Caco-2 (cell line): ENCODE results near the gene SEPTIN11. TPM values are rescaled to one million over a fixed set of nuclear protein-coding genes. Genes with fewer than 3 reads are reported as not detected.

Experiments used
- BruUV-seq: library from RNA; stranded (reverse); fragments of 400-500 nt; replicated peaks from 2 replicates; lab custom pipeline; 2021; lab: Mats Ljungman, UMichigan
- CTCF ChIA-PET: fragments of 300-600 bp; sonication (Branson Sonifier 250); formaldehyde crosslinking; loops from one replicate; lab custom pipeline; 2022; ENCODE audit warnings: antibody characterized with exemption; lab: Charles Lee
- POLR2A ChIA-PET: fragments of 300-600 bp; sonication (Branson Sonifier 250); formaldehyde crosslinking; loops from one replicate; lab custom pipeline; 2022; ENCODE audit warnings: antibody characterized with exemption; lab: Charles Lee
- DNase-seq, 2 experiments: peaks; one replicate each; pipeline versions ENCODE4 v3.0.0 to v3.0.0-alpha.2; 2020 to 2022
- H3K27me3 ChIP-seq: replicated peaks from 2 replicates; pipeline ENCODE4 v1.6.0; 2011; ENCODE audit warnings: low read length; ENCODE audit not compliant: control insufficient read depth, insufficient read depth
- H3K36me3 ChIP-seq: 2 replicates; pipeline ENCODE4 v1.5.1; 2011; ENCODE audit warnings: low read length; ENCODE audit not compliant: control insufficient read depth, insufficient read depth
- H3K4me1 ChIP-seq: fragments of 250-450 bp; sonication (Bioruptor Pico); 2 replicates; pipeline ENCODE4 v1.5.1; 2020; ENCODE audit warnings: mild to moderate bottlenecking
- H3K4me3 ChIP-seq: 2 replicates; pipeline ENCODE4 v1.5.1; 2011; ENCODE audit warnings: low read depth, mild to moderate bottlenecking, control low read depth, low read length
- H3K9me3 ChIP-seq: fragments of 250-450 bp; sonication (Bioruptor Pico); 2 replicates; pipeline ENCODE4 v1.5.1; 2020; ENCODE audit warnings: mild to moderate bottlenecking, moderate library complexity
- H3K27ac Mint-ChIP-seq: one replicate; pipeline ENCODE4 v1.8.0; 2022; ENCODE audit warnings: mixed read lengths; ENCODE audit not compliant: unreplicated experiment
- H3K27me3 Mint-ChIP-seq: one replicate; pipeline ENCODE4 v1.8.0; 2022; ENCODE audit warnings: mixed read lengths; ENCODE audit not compliant: insufficient read depth, unreplicated experiment
- H3K36me3 Mint-ChIP-seq: one replicate; pipeline ENCODE4 v1.8.0; 2022; ENCODE audit warnings: mild to moderate bottlenecking, mixed read lengths; ENCODE audit not compliant: insufficient read depth, unreplicated experiment
- H3K4me1 Mint-ChIP-seq: one replicate; pipeline ENCODE4 v1.8.0; 2022; ENCODE audit warnings: low read depth, mixed read lengths; ENCODE audit not compliant: unreplicated experiment
- H3K4me3 Mint-ChIP-seq: one replicate; pipeline ENCODE4 v1.8.0; 2022; ENCODE audit warnings: mild to moderate bottlenecking, moderate library complexity, mixed read lengths; ENCODE audit not compliant: unreplicated experiment
- H3K9me3 Mint-ChIP-seq: one replicate; pipeline ENCODE4 v1.8.0; 2022; ENCODE audit warnings: mixed read lengths; ENCODE audit not compliant: unreplicated experiment
- CTCF ChIP-seq, 2 experiments: fragments of 200-600 bp in 1 of 2; IDR thresholded peaks; 1 replicate in 1 of 2; 2 replicates in 1 of 2; pipeline versions ENCODE4 v1.5.1 to v1.8.0; 2011 to 2022; ENCODE audit warnings: antibody characterized with exemption in 1 of 2, control low read depth in 1 of 2, inconsistent platforms in 1 of 2, low read depth in 1 of 2, low read length in 1 of 2, mild to moderate bottlenecking in 1 of 2, moderate library complexity in 1 of 2; ENCODE audit not compliant: insufficient read depth in 1 of 2, severe bottlenecking in 1 of 2, unreplicated experiment in 1 of 2
- intact Hi-C: fragments of 100-400 bp; cut with micrococcal nuclease; formaldehyde crosslinking; loops from one replicate; pipeline ENCODE4 v1.10.0; 2022; ENCODE audit not compliant: unreplicated experiment
- total RNA-seq: library from RNA; stranded (reverse); gene quantifications from 2 replicates; pipeline ENCODE4 v1.2.3, GENCODE V29; 2022

SEPTIN11 gene
- total RNA-seq, 1 experiment from 2014 or later: 127 TPM

DNA sequence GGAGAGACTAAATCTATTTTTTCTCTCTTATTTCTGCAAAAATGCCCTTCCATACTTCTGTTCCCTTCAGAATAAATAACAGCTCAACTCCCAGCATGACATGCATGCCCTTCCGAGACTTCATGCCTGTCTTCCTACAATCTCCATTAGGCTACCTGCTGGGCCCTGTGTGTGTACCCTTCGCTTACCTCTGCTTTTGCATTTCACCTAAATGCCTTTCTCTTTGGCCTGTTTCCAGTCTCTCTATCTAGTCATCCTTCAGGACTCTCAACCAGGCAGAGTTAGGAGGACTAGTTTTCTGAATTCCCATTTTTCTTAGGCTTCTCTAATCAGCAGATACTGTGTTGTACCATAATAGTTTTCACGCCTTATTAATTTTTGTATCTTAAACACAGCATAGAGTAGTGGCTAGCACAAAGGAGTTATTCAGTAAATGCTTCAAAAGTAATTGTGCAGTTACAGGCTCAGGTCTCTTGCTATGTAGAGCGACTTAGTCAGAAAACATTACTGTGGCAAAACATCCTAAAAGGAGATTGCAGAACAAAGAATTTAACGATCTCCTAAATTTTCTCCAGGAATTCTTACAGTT lies 20.5 kb downstream of the SEPTIN11 start:
- no peak for DNase-seq
- no peaks in the 10 kb centered on the region; the same call in 1 of the 2 replicates for H3K36me3 ChIP-seq
- H3K27me3 ChIP-seq: no peaks in the 10 kb centered on the region
- H3K4me1 ChIP-seq: 0 out of 2 replicates have a peak, but pooled peaks cover 7% of the 10 kb centered on the region
- H3K9me3 ChIP-seq: no peaks in the 10 kb centered on the region
- ChIA-PET POLR2A (no interaction called here), CTCF (no interaction called here)
- H3K9me3 Mint-ChIP-seq: no peaks in the 10 kb centered on the region
- no TSS peak for BruUV-seq
- H3K4me1 Mint-ChIP-seq: peaks cover 14% of the 10 kb centered on the region
- H3K27me3 Mint-ChIP-seq: no peaks in the 10 kb centered on the region
- peaks cover 5% of the 10 kb centered on the region for H3K36me3 Mint-ChIP-seq
- intact Hi-C loops: no loop called here
- H3K4me3 Mint-ChIP-seq: no peak overlapping the region
- no peak for TF ChIP-seq CTCF (IDR thresholded peaks at IDR 0.05; ENCODE audit: insufficient read depth in 1 of 2, low read depth in 1 of 2, low read length in 1 of 2, severe bottlenecking in 1 of 2, unreplicated experiment in 1 of 2)
- no peak overlapping the region for H3K27ac Mint-ChIP-seq
- H3K4me3 ChIP-seq: no peak overlapping the region

GRCh38 chr4:76972306-76972705 lies 22.8 kb downstream of the SEPTIN11 start:
- no peaks in the 10 kb centered on the region for H3K27me3 Mint-ChIP-seq
- Histone ChIP-seq H3K9me3 (no peaks in the 10 kb centered on the region), H3K36me3 (no peaks in the 10 kb centered on the region; the same call in 1 of the 2 replicates), H3K27me3 (no peaks in the 10 kb centered on the region), H3K4me3 (no peak overlapping the region), H3K4me1 (0 out of 2 replicates have a peak, but pooled peaks cover 7% of the 10 kb centered on the region)
- CTCF ChIA-PET: no interaction called here
- no TSS peak for BruUV-seq
- H3K4me3 Mint-ChIP-seq: no peak overlapping the region
- POLR2A ChIA-PET: no interaction called here
- peaks cover 5% of the 10 kb centered on the region for H3K36me3 Mint-ChIP-seq
- peaks cover 14% of the 10 kb centered on the region for H3K4me1 Mint-ChIP-seq
- H3K27ac Mint-ChIP-seq: no peak overlapping the region
- intact Hi-C loops: no loop called here
- no peak for TF ChIP-seq CTCF (IDR thresholded peaks at IDR 0.05; ENCODE audit: insufficient read depth in 1 of 2, low read depth in 1 of 2, low read length in 1 of 2, severe bottlenecking in 1 of 2, unreplicated experiment in 1 of 2)
- H3K9me3 Mint-ChIP-seq: no peaks in the 10 kb centered on the region
- DNase-seq: no peak

GRCh38 chr4:76974150-76974549 lies 24.6 kb downstream of the SEPTIN11 start:
- intact Hi-C loops: no loop called here
- peaks cover 9% of the 10 kb centered on the region for H3K4me1 ChIP-seq
- TF ChIP-seq CTCF (IDR thresholded peaks at IDR 0.05; ENCODE audit: insufficient read depth in 1 of 2, low read depth in 1 of 2, low read length in 1 of 2, severe bottlenecking in 1 of 2, unreplicated experiment in 1 of 2): no peak
- no peaks in the 10 kb centered on the region for H3K27me3 ChIP-seq
- no peaks in the 10 kb centered on the region for H3K27me3 Mint-ChIP-seq
- H3K4me3 ChIP-seq: no peak overlapping the region
- DNase-seq: no peak
- no peak overlapping the region for H3K27ac Mint-ChIP-seq
- no peaks in the 10 kb centered on the region for H3K36me3 ChIP-seq
- no TSS peak for BruUV-seq
- ChIA-PET POLR2A (no interaction called here), CTCF (no interaction called here)
- H3K4me3 Mint-ChIP-seq: no peak overlapping the region
- H3K36me3 Mint-ChIP-seq: peaks cover 5% of the 10 kb centered on the region
- peaks cover 20% of the 10 kb centered on the region for H3K4me1 Mint-ChIP-seq
- H3K9me3 Mint-ChIP-seq: peaks cover 5% of the 10 kb centered on the region
- H3K9me3 ChIP-seq: no peaks in the 10 kb centered on the region
